Activated CD8-positive, alpha-beta T cell treated with anti-CD3 and anti-CD28 coated beads for 36 hours (primary cell): Measurements from ENCODE around the gene OR1S2. TPM values are rescaled to one million over a fixed set of nuclear protein-coding genes. Genes with fewer than 3 reads are reported as not detected.
"Not testable (repeated sequence)": the region's sequence is repeated elsewhere in the genome, so short reads cannot be mapped to it uniquely, and the experiment has no call there.

Experiments
- ATAC-seq: fragments of 200-7000 bp; cut with Tn5 transposase; one replicate; pipeline ENCODE4 v1.10.0; 2021; ENCODE audit warnings: mild to moderate bottlenecking, moderate library complexity
- CTCF ChIA-PET: fragments of 350-600 bp; sonication (Branson Sonifier 250); formaldehyde crosslinking; loops from one replicate; lab custom pipeline; 2021; ENCODE audit warnings: antibody characterized with exemption; lab: Charles Lee
- POLR2A ChIA-PET: fragments of 350-600 bp; sonication (Branson Sonifier 250); formaldehyde crosslinking; loops from one replicate; lab custom pipeline; 2021; ENCODE audit warnings: antibody characterized with exemption; lab: Charles Lee
- DNase-seq: peaks from one replicate; pipeline ENCODE4 v3.0.0-alpha.2; 2020
- H3K27ac Mint-ChIP-seq: one replicate; pipeline ENCODE4 v1.8.0; 2021; ENCODE audit warnings: mild to moderate bottlenecking, mixed read lengths
- H3K27me3 Mint-ChIP-seq: one replicate; pipeline ENCODE4 v1.8.0; 2021; ENCODE audit warnings: mixed read lengths
- H3K36me3 Mint-ChIP-seq: one replicate; pipeline ENCODE4 v1.8.0; 2021; ENCODE audit warnings: low read depth, mixed read lengths
- H3K4me1 Mint-ChIP-seq: one replicate; pipeline ENCODE4 v1.8.0; 2021; ENCODE audit warnings: low read depth, mixed read lengths
- H3K4me3 Mint-ChIP-seq: one replicate; pipeline ENCODE4 v1.8.0; 2021; ENCODE audit warnings: mild to moderate bottlenecking, moderate library complexity, mixed read lengths
- H3K9me3 Mint-ChIP-seq: one replicate; pipeline ENCODE4 v1.8.0; 2021; ENCODE audit warnings: mixed read lengths
- CTCF ChIP-seq: fragments of 200-600 bp; IDR thresholded peaks from one replicate; pipeline ENCODE4 v1.8.0; 2022; ENCODE audit warnings: antibody characterized with exemption, mild to moderate bottlenecking
- intact Hi-C: fragments of 100-400 bp; cut with micrococcal nuclease; formaldehyde crosslinking; loops from one replicate; pipeline ENCODE4 v1.10.0; 2022
- total RNA-seq, 2 experiments: library from RNA; stranded (reverse); gene quantifications; one replicate each; pipeline ENCODE4 v1.2.3, GENCODE V29; 2021

Gene OR1S2
- total RNA-seq = not detected

- POLR2A ChIA-PET = no interaction called here
- no peak for DNase-seq
- no peak for ATAC-seq
- CTCF ChIA-PET = no interaction called here
- H3K9me3 Mint-ChIP-seq = no peaks in the 10 kb centered on the region
- H3K27ac Mint-ChIP-seq = no peak within 1 kb of the TSS
- H3K27me3 Mint-ChIP-seq = peaks cover 17% of the 10 kb centered on the region
- no peak for TF ChIP-seq CTCF
- H3K4me3 Mint-ChIP-seq = no peak within 1 kb of the TSS
- intact Hi-C loops = no loop called here
- H3K36me3 Mint-ChIP-seq = no peaks in the 10 kb centered on the region
- no peaks in the 10 kb centered on the region for H3K4me1 Mint-ChIP-seq
Observed at GRCh38 chr11:58204042-58204441, at the start of gene OR1S2. Gene OR1S2 (minus strand): TSS chr11:58204142. CDS start chr11:58204142, 0 bp downstream.

GRCh38 chr11:58243954-58244353, 40.0 kb upstream of the OR1S2 start:
- intact Hi-C loops = no loop called here
- TF ChIP-seq CTCF = no peak
- H3K36me3 Mint-ChIP-seq = peaks cover 1% of the 10 kb centered on the region
- ATAC-seq (no peak), DNase-seq (no peak)
- H3K9me3 Mint-ChIP-seq = peaks cover 14% of the 10 kb centered on the region
- no peak overlapping the region for H3K27ac Mint-ChIP-seq
- POLR2A ChIA-PET = no interaction called here
- CTCF ChIA-PET = no interaction called here
- H3K4me3 Mint-ChIP-seq = no peak overlapping the region
- H3K27me3 Mint-ChIP-seq = peaks cover 15% of the 10 kb centered on the region
- H3K4me1 Mint-ChIP-seq = no peaks in the 10 kb centered on the region

- Mint-ChIP-seq H3K27me3 (peaks cover 3% of the 10 kb centered on the region), H3K9me3 (no peaks in the 10 kb centered on the region), H3K36me3 (no peaks in the 10 kb centered on the region), H3K27ac (no peak overlapping the region), H3K4me1 (no peaks in the 10 kb centered on the region), H3K4me3 (no peak overlapping the region)
- no peak for DNase-seq
- intact Hi-C loops = no loop called here
- ATAC-seq = no peak
- ChIA-PET CTCF (no interaction called here), POLR2A (no interaction called here)
- TF ChIP-seq CTCF = no peak
Observed at GRCh38 chr11:58227956-58228615, 24.1 kb upstream of the OR1S2 start.

GRCh38 chr11:58222721-58223120, 18.8 kb upstream of the OR1S2 start:
- no peaks in the 10 kb centered on the region for H3K9me3 Mint-ChIP-seq
- ChIA-PET CTCF (no interaction called here), POLR2A (no interaction called here)
- no peaks in the 10 kb centered on the region for H3K4me1 Mint-ChIP-seq
- peaks cover 3% of the 10 kb centered on the region for H3K27me3 Mint-ChIP-seq
- H3K27ac Mint-ChIP-seq = no peak overlapping the region
- no peak overlapping the region for H3K4me3 Mint-ChIP-seq
- intact Hi-C loops = no loop called here
- no peak for TF ChIP-seq CTCF
- no peak for ATAC-seq
- no peak for DNase-seq
- H3K36me3 Mint-ChIP-seq = no peaks in the 10 kb centered on the region

- no peak overlapping the region for H3K4me3 Mint-ChIP-seq
- H3K27ac Mint-ChIP-seq = no peak overlapping the region
- no peaks in the 10 kb centered on the region for H3K36me3 Mint-ChIP-seq
- H3K9me3 Mint-ChIP-seq = no peaks in the 10 kb centered on the region
- H3K27me3 Mint-ChIP-seq = peaks cover 2% of the 10 kb centered on the region
- DNase-seq = no peak
- CTCF ChIA-PET = no interaction called here
- POLR2A ChIA-PET = no interaction called here
- no peak for TF ChIP-seq CTCF
- no peak for ATAC-seq
- H3K4me1 Mint-ChIP-seq = no peaks in the 10 kb centered on the region
- intact Hi-C loops = no loop called here
Observed at GRCh38 chr11:58216476-58216875, 12.5 kb upstream of the OR1S2 start.

GRCh38 chr11:58212420-58212819, 8.5 kb upstream of the OR1S2 start, which contains the start of gene OR1S1:
Gene OR1S1 (plus strand): TSS chr11:58212720.
- ATAC-seq, POLR2A ChIA-PET, H3K27ac Mint-ChIP-seq, CTCF ChIA-PET, H3K36me3 Mint-ChIP-seq, H3K27me3 Mint-ChIP-seq, H3K4me3 Mint-ChIP-seq, intact Hi-C loops, H3K4me1 Mint-ChIP-seq, H3K9me3 Mint-ChIP-seq, DNase-seq: not testable (repeated sequence)
